CD4-positive, alpha-beta T cell treated with Interleukin-6 at 100 ng/mL for 8 hours (primary cell): Measurements from ENCODE around the gene DNAH10.

Experiments used
- DNase-seq: peaks from one replicate; pipeline ENCODE4 v3.0.0-alpha.2; 2020; ENCODE audit warnings: mixed read lengths, low spot score

Gene DNAH10, protein sequence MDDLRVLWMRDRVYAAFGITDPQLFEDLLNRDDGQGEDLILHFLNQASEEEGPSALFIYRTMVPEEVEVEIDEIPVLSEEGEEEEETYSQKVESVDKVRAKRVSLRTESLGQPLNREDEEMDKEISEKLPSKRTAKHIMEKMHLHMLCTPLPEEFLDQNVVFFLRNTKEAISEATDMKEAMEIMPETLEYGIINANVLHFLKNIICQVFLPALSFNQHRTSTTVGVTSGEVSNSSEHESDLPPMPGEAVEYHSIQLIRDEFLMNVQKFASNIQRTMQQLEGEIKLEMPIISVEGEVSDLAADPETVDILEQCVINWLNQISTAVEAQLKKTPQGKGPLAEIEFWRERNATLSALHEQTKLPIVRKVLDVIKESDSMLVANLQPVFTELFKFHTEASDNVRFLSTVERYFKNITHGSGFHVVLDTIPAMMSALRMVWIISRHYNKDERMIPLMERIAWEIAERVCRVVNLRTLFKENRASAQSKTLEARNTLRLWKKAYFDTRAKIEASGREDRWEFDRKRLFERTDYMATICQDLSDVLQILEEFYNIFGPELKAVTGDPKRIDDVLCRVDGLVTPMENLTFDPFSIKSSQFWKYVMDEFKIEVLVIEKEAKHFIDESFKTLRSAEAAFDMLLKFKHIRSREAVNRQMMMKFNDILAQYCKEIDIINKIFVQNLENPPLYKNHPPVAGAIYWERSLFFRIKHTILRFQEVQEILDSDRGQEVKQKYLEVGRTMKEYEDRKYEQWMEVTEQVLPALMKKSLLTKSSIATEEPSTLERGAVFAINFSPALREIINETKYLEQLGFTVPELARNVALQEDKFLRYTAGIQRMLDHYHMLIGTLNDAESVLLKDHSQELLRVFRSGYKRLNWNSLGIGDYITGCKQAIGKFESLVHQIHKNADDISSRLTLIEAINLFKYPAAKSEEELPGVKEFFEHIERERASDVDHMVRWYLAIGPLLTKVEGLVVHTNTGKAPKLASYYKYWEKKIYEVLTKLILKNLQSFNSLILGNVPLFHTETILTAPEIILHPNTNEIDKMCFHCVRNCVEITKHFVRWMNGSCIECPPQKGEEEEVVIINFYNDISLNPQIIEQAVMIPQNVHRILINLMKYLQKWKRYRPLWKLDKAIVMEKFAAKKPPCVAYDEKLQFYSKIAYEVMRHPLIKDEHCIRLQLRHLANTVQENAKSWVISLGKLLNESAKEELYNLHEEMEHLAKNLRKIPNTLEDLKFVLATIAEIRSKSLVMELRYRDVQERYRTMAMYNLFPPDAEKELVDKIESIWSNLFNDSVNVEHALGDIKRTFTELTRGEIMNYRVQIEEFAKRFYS (N-terminal part only)

DNA sequence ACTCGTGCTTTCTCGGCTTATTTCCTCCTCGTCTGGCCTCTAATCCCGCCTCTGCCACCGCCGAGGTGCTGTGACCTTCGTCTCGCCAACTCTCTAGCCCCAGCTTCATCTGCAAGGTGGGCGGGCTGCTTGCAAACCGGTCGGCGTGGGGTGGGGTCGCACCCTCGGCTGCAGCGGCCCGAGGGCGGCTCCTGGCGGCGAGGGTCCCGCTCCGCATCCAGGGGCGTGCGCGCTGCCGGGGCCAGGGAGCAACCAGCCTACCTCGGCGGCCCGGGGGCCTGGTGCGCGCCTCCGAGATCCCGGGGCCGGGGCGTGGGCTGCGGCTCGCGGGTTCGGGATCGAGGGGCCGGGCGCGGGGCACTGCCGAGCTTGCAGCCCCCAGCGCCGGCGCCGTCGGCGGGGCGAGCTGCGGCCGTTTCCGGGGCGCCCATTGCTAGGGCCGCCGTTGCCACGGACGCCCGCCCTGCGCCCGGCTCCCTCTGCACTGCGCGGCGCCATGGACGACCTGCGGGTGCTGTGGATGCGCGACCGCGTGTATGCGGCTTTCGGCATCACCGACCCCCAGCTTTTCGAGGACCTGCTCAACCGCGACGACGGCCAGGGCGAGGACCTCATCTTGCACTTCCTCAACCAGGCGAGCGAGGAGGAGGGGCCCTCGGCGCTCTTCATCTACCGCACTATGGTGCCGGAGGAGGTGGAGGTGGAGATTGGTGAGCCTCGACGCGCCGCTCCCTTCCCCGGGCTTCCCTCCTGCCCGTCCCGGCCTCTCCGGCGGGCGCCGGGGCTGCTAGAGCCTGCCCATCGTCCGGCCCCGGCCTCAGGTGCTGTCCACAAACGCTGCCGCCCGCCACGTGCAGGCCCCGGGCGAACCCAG lies at the start of gene DNAH10:
Gene DNAH10, plus strand, starts transcription at position 461 of the 874 bp plus-strand sequence. Its CDS starts 36 bp downstream, at position 497.
- DNase-seq, result peak; percentile 7

DNA sequence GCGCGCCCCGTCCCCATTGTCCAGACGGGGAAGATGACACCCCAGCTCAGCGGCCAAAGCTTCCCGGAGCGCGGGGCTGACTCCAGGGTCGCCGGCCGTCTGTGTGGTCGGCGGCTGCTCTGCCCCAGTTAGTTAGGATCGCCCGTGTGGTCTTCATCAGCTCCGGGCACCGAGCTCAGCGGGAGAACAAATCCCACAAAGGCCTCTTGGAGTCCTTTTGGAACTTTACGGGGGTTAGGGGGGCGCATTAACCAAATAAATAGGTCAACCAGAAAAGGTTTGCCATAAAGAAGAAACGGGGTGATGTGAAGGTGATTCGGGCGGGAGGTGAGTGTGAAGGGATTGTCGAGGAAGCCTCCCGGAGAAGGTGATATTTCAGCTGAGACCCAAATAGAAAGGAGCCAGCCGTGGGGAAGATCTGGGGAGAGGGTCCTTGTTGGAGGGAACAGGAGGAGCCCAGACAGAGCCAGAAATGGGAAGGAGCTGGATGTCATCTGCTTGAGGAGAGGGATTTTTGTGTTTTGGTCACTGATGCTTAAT lies 49.3 kb upstream of the DNAH10 start:
- DNase-seq, result no peak

DNA sequence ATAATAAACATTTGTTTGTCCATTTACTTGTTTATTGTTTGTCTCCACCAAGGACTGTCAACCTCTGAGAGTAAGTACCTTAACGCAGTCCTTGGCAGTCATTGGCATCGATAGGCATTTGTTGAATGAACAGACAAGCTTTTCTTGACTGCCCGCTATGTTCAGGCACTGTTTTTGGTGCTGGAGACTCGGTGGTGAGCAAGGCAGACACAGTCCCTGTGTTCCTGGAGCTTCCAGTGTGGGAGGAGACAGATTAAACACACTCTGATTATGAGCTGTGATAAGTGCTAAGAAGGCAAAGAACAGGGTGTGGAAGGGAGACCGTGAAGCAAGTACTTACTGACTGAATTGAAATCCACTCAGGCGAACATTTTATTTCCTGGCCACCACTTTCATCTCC lies 48.7 kb upstream of the DNAH10 start:
- DNase-seq, result no peak

DNA sequence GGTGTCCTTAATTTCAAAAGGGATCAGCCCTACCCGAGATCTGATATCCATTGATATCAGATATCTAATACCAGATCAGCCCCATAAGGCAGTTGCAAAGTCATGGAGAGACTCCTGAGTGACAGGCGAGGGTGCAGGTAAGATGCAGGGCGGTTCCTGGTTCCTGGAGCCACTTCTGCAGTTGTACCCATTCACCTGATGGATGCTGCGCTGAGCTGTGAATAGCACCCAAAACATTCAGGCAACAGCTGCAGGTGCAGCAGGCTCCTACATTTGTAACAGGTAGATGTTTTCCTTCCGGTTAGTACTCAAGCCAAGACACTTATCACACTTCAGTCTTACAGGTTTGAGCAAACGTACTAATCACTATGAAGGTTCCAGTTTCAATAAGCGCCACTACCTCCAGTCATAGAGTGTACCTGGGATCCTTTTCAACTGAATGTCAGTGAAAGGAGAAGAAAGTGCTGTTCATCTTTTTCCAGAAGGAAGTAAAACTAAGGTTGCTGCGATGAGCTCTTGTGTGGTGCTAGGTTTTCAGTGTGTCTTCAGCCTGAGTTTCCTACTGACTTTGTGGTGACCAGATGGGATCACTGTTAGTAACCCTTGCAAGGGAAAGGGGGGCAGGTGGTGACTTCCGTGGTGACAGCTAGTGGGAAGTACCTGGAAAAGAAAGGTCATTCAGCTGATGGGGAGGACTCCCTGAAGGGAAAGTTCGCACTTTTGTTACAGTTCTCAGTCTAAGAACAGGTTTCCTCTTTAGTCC lies 48.1 kb upstream of the DNAH10 start:
- DNase-seq, result no peak

DNA sequence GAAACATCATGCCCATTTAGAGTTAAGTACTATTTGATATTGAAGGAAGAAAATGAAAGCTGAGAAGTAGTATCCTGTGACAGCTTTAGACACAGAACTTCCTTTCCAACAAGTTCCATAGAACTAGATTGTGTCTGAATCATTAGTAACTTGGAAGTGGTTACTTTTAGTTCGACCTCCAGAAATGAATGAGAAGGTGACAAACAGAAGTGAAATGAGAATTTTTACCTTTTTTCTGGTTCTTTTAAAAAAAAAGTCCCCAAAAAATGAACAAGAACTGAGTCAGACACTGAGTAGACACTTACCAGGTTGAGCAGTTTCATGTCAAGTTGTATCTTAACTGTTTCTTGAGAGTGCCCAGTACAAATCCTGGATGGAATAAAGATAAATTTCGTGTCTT lies 46.9 kb upstream of the DNAH10 start:
- no peak for DNase-seq

DNA sequence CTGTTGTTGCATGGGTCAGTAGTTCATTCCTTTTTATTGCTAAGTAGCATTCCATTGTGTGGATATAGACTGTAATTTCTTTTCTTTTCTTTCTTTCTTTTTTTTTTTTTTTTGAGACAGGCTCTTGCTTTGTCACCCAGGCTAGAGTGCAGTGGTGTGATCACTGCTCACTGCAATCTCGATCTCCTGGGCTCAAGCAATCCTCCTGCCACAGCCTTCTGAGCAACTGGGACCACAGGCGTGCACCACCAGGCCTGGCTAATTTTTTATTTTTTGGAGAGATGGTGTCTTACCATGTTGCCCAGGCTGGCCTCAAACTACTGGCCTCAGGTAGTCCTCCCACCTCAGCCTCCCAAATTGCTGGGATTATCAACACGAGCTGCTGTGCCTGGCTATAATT lies 44.8 kb upstream of the DNAH10 start:
- DNase-seq, result no peak

DNA sequence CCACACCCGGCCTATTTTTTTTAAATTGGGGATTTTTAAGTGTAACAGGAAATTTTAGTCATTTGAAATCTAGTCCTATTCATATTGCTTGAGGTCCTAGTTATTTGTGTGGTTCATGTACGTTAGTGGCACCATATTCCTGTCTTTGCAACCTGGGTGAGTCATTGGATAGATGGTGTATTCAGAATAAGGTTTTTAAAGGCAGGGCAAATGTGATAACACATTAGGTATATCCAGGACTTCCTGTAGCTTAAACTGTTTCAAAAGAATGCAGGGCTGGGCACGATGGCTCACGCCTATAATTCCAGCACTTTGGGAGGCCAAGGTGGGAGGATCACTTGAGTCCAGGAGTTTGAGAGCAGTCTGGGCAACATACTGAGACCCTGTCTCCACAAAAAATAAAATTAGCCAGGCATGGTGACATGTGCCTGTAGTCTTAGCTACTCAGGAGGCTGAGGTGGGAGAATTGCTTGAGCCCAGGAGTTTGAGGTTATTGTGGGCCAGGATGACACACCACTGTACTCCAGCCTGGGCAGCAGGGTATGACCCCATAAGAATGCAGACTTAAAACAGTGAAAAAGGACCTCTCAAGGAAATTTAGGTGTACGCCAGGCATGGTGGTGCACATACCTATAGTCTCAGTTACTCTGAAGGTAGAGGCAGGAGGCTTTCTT lies 41.8 kb upstream of the DNAH10 start:
- no peak for DNase-seq

DNA sequence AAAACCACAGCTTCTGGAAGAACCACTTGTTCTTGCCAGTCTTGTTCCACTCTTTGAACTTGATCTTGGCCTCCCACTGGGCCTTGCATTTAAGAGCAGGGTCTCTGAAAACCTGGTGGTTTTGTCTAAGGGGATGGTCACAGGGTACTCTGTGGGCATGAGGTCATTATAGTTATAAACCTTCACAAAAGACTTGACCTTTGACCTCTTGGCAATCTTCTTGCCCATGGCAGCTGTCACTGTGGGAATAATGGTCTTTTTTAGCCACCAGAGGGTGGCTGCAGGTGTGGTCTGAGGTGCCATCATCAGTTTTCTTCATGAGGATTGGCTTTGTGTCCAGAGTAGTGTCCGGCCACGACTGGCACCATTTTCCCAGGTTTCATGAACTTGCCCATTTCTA lies 40.9 kb upstream of the DNAH10 start:
- DNase-seq, result no peak

DNA sequence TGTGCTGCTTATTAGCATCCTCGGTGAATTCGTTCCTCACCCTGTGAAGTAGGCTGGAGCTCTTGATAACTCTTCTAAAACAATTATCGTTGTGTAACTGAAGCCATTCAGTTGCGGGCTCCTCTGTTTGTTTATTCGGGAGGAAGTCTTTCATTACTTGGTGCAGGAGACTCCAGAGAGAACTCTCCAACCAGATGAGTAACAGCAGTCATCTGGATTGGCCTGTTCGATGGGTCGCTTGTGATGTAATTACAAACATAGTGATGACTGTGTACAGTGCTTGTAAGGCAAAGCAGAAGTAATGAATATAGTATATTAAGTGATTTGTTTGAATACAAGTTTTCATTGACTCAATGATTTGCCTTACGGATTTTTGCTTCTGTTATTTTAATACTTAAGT lies 39.1 kb upstream of the DNAH10 start:
- no peak for DNase-seq

DNA sequence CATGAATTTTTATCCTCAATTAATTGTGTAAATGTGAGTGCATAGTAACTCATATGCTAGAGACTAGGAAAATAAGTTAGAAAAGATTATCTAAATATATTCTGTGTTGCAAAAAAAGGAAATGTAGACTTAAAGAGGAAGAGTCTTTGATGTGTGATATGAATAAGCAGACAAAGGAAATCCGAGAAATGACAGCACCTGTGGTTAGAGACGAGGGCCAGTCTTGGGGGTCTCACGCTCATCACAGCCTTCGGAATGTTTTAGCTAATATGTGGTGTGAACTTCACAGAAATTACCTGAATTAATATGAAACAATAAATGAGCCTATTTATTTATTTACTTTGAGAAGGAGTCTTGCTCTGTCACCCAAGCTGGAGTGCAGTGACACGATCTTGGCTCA lies 38.3 kb upstream of the DNAH10 start:
- DNase-seq, result no peak

DNA sequence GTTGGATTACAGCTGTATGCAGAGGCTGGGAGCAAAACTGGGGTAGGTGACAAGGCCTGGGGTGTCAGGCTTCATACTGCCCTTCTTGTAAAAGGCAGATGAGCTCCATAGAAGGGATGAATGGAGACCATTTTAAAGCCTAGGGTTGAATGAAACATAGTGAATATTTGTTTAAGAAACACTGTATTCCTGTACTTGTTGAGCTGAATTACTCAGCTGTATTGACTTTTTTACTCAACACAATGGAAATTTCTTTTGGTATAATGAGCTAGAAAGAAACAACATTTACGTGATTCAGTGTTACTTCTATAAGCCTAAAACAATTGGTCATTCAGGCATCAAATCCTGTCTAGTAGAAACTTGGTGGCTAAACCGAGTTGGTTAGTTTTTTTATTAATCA lies 35.9 kb upstream of the DNAH10 start:
- DNase-seq, result no peak

DNA sequence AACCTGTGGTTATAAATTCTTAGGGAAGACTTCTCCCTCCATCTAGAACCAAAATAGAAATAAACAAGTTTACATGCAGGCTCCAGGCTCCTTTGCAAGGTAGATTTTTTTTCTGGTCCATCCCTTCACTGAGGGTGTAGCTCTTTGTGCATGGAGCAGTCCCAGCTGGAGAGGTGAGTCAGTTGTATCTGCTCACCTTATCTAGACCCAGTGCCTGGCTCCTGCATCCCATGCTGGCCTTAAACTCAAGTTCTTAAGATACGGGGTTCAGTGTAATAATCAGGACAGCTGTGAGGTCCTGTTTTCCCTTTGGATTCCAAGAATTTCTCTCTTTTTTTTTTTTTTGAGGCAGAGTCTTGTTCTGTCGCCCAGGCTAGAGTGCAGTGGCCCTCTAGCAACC lies 35.1 kb upstream of the DNAH10 start:
- no peak for DNase-seq

DNA sequence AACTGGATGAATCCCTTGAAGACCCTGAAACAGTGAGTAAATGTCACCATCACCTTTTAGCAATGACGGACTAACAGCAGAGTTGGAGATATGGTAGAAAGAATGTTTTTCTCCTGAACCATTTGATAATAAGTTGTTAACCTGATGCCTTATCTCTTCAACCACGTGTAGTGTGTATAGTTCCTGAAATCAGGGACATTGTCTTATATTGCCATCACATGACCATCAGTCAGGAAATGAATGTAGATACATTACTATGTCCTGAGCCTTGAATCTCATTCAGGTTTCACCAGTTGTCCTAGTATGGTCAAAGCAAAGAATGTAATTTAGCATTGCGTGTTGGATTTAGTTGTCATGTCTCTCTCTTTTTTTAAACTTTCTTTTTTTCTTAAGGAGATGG lies 34.2 kb upstream of the DNAH10 start:
- no peak for DNase-seq

DNA sequence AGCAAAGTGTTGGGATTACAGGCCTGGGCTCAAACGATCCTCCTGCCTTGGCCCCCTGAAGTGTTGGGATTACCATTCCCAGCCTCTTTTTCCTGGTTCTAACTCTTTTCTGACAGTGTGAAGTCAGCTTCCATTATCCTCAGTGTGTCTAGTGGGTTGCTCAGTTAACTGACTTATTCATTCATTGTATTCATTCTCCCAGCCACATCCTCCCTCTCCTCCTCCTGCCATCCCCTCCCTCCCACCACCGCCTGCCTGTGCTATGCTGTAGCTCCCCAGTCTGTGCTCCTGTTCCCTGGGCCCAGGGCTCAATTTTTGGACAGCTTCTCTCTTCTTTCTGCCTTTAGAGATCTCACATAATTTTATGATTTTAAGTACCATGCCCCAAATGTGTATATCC lies 30.5 kb upstream of the DNAH10 start:
- no peak for DNase-seq

DNA sequence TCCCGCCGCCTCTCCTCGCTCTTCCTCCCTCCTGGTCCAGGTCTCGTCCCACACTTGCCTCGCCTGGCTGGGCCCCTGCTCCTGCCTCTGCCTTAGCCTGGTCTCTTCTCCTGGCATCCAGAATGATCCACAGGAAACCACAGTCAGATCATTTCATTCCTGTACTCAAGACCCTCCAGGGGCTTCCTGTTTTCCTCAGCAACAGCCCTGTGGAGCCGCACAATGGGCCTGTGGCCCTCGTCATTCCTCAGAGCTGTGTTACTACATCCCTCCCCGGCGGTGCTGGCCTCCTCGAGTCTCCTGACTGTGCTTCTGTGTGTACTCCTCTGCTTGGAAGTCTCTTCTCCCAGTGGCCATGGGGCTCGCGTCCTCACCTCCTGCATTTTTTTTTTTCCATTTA lies 29.9 kb upstream of the DNAH10 start:
- no peak for DNase-seq

DNA sequence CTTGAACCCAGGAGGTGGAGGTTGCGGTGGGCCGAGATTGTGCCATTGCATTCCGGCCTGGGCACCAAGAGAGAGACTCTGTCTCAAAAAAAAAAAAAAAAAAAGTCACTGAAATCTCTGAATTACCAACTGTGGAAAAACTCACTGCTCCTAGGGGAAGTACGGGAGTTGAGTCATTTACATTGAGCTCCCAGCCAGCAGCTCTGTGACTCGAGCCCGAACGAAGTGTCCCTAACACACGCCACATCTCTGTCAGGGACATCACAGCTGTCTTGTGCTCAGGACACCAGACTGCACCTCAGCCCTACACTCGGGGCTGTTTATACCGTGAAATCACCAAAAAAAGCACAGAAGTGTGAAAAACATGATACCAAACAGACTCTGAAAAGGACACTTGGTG lies 28.9 kb upstream of the DNAH10 start:
- no peak for DNase-seq

DNA sequence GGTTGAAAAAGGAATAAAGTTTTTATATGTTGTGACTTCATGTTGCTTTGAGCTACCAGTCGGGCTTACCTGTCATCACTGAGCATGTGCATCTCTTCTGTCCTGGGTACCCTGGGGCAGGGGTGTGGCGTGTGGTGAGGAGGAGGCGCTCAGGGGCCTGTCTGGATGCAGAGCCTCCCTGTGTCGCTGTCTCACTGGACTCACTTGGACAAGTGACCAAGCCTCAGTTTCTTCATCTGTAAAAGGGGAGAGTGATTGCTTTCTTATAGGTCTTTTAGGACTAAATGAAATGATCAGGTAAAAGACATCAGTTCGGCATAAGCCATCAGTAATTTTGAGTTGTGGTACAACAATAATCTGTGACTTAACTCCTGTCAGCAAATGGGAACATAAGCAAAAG lies 27.8 kb upstream of the DNAH10 start:
- no peak for DNase-seq

DNA sequence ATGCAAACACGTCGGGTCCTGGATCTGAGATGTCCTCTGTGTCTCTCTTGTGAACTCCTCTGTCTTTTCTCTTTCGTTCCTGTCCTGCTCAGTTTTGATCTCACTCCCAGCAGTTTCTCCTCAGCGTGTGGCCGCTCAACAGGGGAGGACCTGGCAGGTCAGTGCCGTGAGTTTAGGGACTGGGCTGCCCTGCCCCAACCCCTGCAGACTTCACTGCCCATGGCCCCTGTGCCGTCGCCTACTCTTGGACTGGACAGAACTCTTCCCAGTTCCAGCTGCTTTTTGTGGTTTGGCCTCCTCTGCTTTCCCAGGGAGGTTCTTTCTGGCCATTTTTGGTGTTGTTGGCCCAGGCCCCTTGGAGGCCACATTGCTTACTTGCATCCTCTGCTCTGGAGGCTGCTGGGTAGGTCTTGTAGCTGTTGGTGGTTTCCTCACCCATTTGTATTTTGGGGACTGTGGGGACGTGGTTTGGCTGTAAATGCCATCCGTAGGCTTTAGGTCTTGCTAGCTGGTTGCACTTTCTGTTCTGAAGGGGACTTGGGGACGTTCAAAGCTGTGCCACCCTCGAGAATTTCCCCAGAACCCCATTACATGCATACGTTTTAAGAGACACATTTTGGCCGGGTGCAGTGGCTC lies 20.0 kb upstream of the DNAH10 start:
- no peak for DNase-seq

DNA sequence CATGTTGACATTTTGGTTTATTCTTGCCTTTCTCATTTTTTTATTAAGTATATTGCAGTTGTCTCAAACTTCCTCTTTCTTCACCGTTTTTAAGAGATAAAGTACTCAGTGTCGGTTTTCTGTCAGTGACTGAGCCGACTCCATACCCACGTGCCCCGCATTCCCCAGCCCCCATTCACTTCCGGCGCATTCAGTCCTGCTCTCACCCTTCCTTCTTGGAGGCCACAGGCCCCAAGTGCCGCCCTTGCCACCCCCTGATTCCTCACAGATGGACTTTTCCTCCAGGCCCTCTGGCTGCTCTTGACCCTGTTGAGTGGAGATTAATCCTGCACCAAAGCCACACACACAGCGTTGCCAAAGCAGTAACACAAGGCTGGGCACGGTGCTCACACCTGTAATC lies 19.1 kb upstream of the DNAH10 start:
- DNase-seq, result no peak
